ENCODE results near the gene CHMP4A. TPM values are rescaled to one million over a fixed set of nuclear protein-coding genes. Genes with fewer than 3 reads are reported as not detected.
"Not testable (repeated sequence)": the region's sequence is repeated elsewhere in the genome, so short reads cannot be mapped to it uniquely, and the experiment has no call there.

The CHMP4A gene
- total RNA-seq, 2 experiments from 2014 or later: 92.9 to 97.9 TPM

DNA sequence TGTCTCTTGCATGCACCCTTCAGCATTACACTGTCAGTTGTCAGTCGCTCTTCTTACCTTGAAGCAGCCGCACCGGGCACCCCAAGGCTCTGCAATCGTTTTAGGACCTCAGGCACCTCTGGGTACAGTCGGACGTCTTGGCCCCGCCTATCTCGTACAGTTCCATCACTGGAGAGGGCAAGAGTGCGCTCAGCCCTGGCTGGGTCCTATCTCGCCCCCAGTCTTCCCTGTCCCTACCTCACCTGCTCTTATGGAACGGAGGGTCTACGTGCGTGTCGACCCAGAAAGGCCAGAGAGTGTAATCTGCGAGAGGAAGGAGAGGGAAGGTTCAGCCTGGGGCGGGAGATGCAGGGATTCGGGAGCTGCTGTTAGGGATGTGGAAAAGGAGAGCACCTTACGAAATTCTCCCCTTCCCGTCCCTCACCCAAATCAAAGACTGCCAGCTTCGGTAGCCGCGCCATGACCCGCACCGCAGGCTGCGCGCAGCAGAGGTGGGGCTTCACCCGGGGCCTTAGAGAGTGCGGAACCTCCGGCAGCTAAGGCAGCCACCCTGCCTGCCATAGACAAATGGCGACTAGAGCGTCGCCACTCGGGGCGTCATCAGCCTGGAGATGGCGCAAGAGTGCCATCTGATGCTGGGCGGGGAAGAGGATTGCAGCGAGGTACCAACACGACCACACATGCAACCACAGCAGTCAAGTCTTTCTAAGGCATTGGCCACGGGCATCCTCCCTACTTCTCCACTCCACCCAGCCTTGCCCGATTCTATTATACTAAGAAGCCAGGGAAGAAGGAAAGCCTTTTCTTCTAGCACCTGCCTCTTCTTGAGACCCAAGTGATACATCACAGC lies 2.4 kb upstream of the CHMP4A start, which contains the start of gene MDP1:
Gene MDP1, minus strand, starts transcription at position 572 of the 850 bp plus-strand sequence. Its CDS starts 111 bp downstream, at position 461.
- POLR2A ChIA-PET: interaction anchor here (0.7 to 14.0 kb wide), 29 partner anchors 8 to 217 kb away, joined by 3 to 186 read pairs (median 5); partner anchors contain the start of genes CARMIL3, CIDEB, DCAF11 and DHRS1
- peaks cover 41% of the 10 kb centered on the region for H3K36me3 Mint-ChIP-seq (ENCODE audit: low read depth)
- no peaks in the 10 kb centered on the region for H3K9me3 Mint-ChIP-seq
- CTCF ChIA-PET: interaction anchor here (0.6 to 3.4 kb wide), 29 partner anchors 10 to 221 kb away, joined by 3 to 33 read pairs (median 5); partner anchors contain the start of genes CIDEB, DCAF11, EMC9 and IPO4
- peak; percentile 92 for DNase-seq
- H3K27ac Mint-ChIP-seq: peak within 1 kb of the TSS; percentile 95
- peaks cover 64% of the 10 kb centered on the region for H3K4me1 Mint-ChIP-seq
- H3K4me3 Mint-ChIP-seq: peak within 1 kb of the TSS; percentile 88
- no peaks in the 10 kb centered on the region for H3K27me3 Mint-ChIP-seq

- no peaks in the 10 kb centered on the region for H3K9me3 Mint-ChIP-seq
- peak overlapping the region; percentile 90 for H3K4me3 Mint-ChIP-seq
- ChIA-PET CTCF (interaction anchor here (0.6 to 4.2 kb wide), 22 partner anchors 8 to 217 kb away, joined by 3 to 28 read pairs (median 5); partner anchors contain the start of genes CBLN3, CIDEB, EMC9 and IPO4), POLR2A (interaction anchor here (0.6 to 14.0 kb wide), 40 partner anchors 8 to 217 kb away, joined by 3 to 186 read pairs (median 7); partner anchors contain the start of genes CBLN3, CIDEB, DCAF11 and DHRS1)
- no peak for DNase-seq
- peaks cover 71% of the 10 kb centered on the region for H3K4me1 Mint-ChIP-seq
- H3K27me3 Mint-ChIP-seq: no peaks in the 10 kb centered on the region
- H3K36me3 Mint-ChIP-seq (ENCODE audit: low read depth): peaks cover 54% of the 10 kb centered on the region
- H3K27ac Mint-ChIP-seq: peak overlapping the region; percentile 95
These were observed 776 bp upstream of the CHMP4A start for GRCh38 chr14:24213866-24214662.

DNA sequence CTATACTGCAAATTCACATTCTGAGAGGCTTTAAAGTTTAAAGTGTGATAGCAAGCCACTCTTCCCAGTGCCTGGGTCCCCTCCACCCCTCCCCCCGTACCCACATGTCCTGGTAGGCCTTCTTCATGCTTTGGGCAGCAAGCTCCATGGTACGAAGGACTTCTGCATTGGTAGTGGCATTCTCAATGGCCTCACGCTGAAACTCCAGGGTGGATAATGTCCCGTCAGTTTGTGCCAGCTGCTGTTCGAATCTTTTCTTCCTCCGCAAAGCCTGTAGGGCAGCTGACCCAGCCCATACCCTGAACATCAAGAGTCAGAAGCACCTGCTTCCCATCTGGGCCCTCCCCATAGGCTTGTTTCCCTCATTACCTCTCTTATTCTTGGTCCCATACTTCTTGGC lies 2.0 kb downstream of the CHMP4A start:
- Mint-ChIP-seq H3K27ac (peak overlapping the region; percentile 95), H3K9me3 (no peaks in the 10 kb centered on the region), H3K4me3 (peak overlapping the region; percentile 90), H3K4me1 (peaks cover 62% of the 10 kb centered on the region), H3K36me3 (ENCODE audit: low read depth) (peaks cover 66% of the 10 kb centered on the region), H3K27me3 (no peaks in the 10 kb centered on the region)
- ChIA-PET CTCF (interaction anchor here (1.4 to 4.2 kb wide), 4 partner anchors 31 to 122 kb away, joined by 3 to 28 read pairs (median 10); partner anchors contain the start of genes CIDEB, PSME2 and TINF2), POLR2A (interaction anchor here (1.2 to 14.0 kb wide), 6 partner anchors 16 to 71 kb away, joined by 3 to 186 read pairs (median 15); partner anchors contain the start of genes EMC9, GMPR2, IPO4 and IRF9)
- no peak for DNase-seq

DNA sequence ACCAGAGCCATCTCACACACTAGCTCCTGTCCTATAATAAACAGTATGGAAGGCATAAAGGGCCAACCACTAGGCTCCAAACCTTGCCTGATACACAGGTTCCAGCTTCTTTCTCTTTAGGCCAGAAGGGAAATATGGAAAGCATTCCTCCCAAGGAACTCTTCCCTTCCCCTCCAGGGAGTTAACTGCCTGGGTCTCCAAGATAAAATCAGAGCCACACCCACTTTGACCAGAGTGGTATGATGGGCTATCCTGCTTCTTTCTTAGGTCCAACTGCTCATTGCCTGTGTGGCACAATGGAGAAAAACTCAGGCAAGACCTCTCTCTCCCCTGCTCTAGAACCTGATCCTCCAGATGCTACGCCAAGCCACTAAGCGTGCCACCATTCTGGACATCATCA lies 5.7 kb downstream of the CHMP4A start:
- no peak overlapping the region for H3K4me3 Mint-ChIP-seq

DNA sequence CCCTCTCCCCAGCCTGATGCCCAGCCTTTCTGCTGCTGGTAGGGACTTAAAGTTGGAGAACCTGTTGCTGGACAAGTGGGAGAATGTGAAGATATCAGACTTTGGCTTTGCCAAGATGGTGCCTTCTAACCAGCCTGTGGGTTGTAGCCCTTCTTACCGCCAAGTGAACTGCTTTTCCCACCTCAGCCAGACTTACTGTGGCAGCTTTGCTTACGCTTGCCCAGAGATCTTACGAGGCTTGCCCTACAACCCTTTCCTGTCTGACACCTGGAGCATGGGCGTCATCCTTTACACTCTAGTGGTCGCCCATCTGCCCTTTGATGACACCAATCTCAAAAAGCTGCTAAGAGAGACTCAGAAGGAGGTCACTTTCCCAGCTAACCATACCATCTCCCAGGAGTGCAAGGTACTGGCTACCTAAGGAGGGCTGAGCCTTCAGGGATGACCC lies 6.2 kb downstream of the CHMP4A start:
- ChIA-PET CTCF (interaction anchor here (1.4 kb wide), 1 partner anchor 11 kb away, joined by 5 read pairs; no protein-coding TSS in a partner anchor), POLR2A (interaction anchor here (0.6 to 14.0 kb wide), 4 partner anchors 9 to 127 kb away, joined by 3 to 186 read pairs (median 4); partner anchors contain the start of genes IRF9, MDP1 and TM9SF1)
- H3K9me3 Mint-ChIP-seq: peaks cover 8% of the 10 kb centered on the region
- no peak for DNase-seq
- no peaks in the 10 kb centered on the region for H3K27me3 Mint-ChIP-seq
- H3K4me3 Mint-ChIP-seq: no peak overlapping the region
- H3K27ac Mint-ChIP-seq: no peak overlapping the region
- peaks cover 87% of the 10 kb centered on the region for H3K36me3 Mint-ChIP-seq (ENCODE audit: low read depth)
- peaks cover 29% of the 10 kb centered on the region for H3K4me1 Mint-ChIP-seq

More for the DNA sequence above, 5.7 kb downstream of the CHMP4A start:
- H3K27ac Mint-ChIP-seq: no peak overlapping the region
- no peaks in the 10 kb centered on the region for H3K27me3 Mint-ChIP-seq
- H3K4me1 Mint-ChIP-seq: peaks cover 33% of the 10 kb centered on the region
- CTCF ChIA-PET: interaction anchor here (1.4 kb wide), 1 partner anchor 11 kb away, joined by 5 read pairs; no protein-coding TSS in a partner anchor
- peaks cover 6% of the 10 kb centered on the region for H3K9me3 Mint-ChIP-seq
- POLR2A ChIA-PET: interaction anchor here (0.6 to 14.0 kb wide), 4 partner anchors 8 to 128 kb away, joined by 3 to 186 read pairs (median 4); partner anchors contain the start of genes IRF9, MDP1 and TM9SF1
- no peak for DNase-seq
- H3K36me3 Mint-ChIP-seq (ENCODE audit: low read depth): peaks cover 85% of the 10 kb centered on the region

DNA sequence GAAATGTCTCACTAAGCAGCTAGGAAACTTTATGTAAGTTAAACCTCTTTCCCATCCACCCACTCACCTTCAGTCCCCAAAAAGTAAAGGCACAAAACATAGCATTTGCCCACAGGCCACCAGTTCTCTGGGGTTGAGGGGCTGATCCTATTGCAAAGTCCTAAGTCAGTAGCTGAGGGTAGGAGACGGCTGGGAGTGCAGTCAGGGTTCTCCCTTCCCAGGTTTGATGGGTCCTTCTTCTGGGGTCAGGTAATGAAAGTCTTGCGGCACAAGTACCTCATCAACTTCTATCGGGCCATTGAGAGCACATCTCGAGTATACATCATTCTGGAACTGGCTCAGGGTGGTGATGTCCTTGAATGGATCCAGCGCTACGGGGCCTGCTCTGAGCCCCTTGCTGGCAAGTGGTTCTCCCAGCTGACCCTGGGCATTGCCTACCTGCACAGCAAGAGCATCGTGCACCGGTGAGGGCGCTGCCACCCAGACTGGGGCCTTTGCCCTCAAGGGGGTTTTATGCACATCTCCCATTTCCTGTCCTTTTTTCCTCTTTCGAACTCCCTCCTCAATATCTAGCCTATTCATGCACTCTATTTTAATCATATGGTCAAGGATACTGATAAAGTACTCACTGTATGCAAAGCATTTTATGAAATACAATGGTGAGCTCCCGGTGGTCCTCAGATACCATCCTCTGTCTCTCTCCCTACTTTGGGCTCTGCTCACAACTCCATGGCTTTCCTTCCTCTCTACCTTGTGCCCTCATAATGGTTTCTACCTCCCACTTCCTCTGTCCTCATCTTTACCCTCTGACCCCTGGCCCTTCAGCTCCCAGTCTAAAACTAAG lies 6.8 kb downstream of the CHMP4A start:
- Mint-ChIP-seq H3K4me3 (no peak overlapping the region), H3K27me3 (no peaks in the 10 kb centered on the region), H3K4me1 (peaks cover 23% of the 10 kb centered on the region), H3K27ac (no peak overlapping the region), H3K9me3 (peaks cover 11% of the 10 kb centered on the region), H3K36me3 (ENCODE audit: low read depth) (peaks cover 90% of the 10 kb centered on the region)
- no peak for DNase-seq
- ChIA-PET POLR2A (interaction anchor here (1.2 to 14.0 kb wide), 2 partner anchors 11 to 36 kb away, joined by 3 to 186 read pairs; partner anchors contain the start of genes TINF2 and TM9SF1), CTCF (interaction anchor here (1.2 to 1.4 kb wide), 2 partner anchors 10 to 45 kb away, joined by 3 to 5 read pairs; no protein-coding TSS in a partner anchor)

DNA sequence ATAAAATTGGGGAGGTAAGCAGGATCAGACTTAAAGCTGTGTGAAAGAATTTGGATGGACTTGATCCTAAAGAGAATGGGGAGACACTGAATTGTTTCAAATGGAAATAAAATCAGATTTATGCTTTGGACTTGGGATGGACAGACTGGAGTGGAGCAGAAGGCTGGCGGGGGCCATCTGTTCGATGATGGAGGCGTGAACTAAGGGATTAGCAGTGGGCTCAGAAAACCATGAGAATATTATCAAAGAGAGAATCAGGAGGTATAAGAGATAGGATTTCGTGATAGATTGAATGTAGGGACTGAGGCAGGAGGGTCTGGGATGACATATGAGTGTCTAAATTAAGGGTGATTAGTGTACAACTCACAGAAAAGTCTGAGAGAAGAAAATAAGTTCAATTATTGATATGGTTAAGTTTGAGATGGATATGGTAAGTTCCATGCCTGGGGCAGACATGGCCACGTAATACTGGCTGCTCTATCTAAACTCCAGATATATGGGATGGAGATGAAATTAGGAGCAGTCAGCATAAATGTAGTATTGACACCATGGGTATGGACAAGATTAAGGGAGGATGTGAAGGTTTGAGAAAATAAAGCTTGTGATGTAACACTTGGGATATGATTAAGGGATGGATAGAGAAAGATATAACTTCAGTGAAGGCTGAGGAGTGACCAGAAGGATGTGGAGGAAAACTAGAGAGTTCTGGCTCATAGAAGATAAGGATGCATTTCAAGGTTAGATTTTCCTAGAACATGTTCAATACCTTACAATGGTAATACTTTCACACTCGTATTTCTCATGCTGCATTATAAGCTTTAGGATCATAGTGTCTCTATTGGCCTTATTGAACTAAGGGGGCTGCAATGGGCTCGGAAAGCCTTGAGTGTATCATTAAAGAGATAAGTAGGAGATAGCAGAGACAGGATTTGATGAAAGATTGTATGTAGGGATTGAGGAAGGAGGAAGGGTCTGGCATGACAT lies 8.8 kb downstream of the CHMP4A start:
- H3K27me3 Mint-ChIP-seq: no peaks in the 10 kb centered on the region
- H3K4me1 Mint-ChIP-seq: peaks cover 14% of the 10 kb centered on the region
- H3K36me3 Mint-ChIP-seq (ENCODE audit: low read depth): peaks cover 90% of the 10 kb centered on the region
- H3K4me3 Mint-ChIP-seq: no peak overlapping the region
- CTCF ChIA-PET: no interaction called here
- peaks cover 14% of the 10 kb centered on the region for H3K9me3 Mint-ChIP-seq
- peak overlapping the region; percentile 9 for H3K27ac Mint-ChIP-seq
- POLR2A ChIA-PET: interaction anchor here (1.7 to 14.0 kb wide), 3 partner anchors 9 to 43 kb away, joined by 3 to 186 read pairs (median 7); partner anchors contain the start of genes IRF9, TINF2 and TM9SF1
- no peak for DNase-seq

DNA sequence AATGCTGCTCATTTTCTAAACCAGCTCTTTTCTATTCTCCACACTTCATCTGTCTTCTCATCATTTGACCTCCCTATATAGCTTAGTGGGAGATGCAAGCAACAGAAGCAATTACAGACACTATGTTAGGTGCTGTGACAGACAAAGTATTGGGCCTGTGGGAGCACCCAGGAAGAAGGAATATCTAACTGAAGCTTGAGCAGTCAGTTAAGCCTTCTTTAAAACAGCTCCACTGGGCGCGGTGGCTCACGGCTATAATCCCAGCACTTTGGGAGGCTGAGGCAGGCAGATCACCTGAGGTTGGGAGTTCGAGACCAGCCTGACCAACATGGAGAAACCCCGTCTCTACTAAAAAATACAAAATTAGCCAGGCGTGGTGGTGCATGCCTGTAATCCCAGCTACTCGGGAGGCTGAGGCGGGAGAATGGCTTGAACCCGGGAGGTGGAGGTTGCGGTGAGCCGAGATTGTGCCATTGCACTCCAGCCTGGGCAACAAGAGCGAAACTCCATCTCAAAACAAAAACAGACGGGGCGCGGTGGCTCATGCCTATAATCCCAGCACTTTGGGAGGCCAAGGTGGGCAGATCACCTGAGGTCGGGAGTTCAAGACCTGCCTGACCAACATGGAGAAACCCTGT lies 9.9 kb downstream of the CHMP4A start:
- H3K9me3 Mint-ChIP-seq: peaks cover 20% of the 10 kb centered on the region
- POLR2A ChIA-PET: interaction anchor here (1.4 to 14.0 kb wide), 4 partner anchors 8 to 42 kb away, joined by 3 to 186 read pairs (median 8); partner anchors contain the start of genes CHMP4A, IRF9, TINF2 and TM9SF1
- H3K27me3 Mint-ChIP-seq: not testable (repeated sequence)

DNA sequence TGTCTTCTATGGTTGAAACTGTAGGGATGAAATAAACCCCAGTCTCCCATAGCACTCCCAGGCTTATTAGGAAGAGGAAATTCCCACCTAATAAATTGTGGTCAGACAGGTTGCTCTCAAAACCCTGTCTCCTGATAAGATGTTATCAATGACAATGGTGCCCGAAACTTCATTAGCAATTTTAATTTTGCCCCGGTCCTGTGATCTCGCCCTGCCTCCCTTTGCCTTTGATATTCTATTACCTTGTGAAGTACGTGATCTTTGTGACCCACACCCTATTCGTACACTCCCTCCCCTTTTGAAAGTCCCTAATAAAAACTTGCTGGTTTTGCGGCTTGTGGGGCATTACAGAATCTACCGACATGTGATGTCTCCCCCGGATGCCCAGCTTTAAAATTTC lies 10.8 kb downstream of the CHMP4A start:
- not testable (repeated sequence) for H3K4me3 Mint-ChIP-seq, H3K27me3 Mint-ChIP-seq, DNase-seq, H3K27ac Mint-ChIP-seq
- Mint-ChIP-seq H3K4me1 (peaks cover 22% of the 10 kb centered on the region), H3K36me3 (ENCODE audit: low read depth) (peaks cover 87% of the 10 kb centered on the region), H3K9me3 (peaks cover 20% of the 10 kb centered on the region)
- POLR2A ChIA-PET: interaction anchor here (1.4 to 2.8 kb wide), 3 partner anchors 11 to 41 kb away, joined by 3 to 9 read pairs (median 7); partner anchors contain the start of genes CHMP4A, IRF9 and TINF2
- CTCF ChIA-PET: interaction anchor here (0.8 kb wide), 1 partner anchor 11 kb away, joined by 4 read pairs; the partner anchor contains the start of gene CHMP4A

More for the DNA sequence above, 9.9 kb downstream of the CHMP4A start:
- not testable (repeated sequence) for H3K4me3 Mint-ChIP-seq, H3K27ac Mint-ChIP-seq, DNase-seq
- peaks cover 92% of the 10 kb centered on the region for H3K36me3 Mint-ChIP-seq (ENCODE audit: low read depth)
- peaks cover 21% of the 10 kb centered on the region for H3K4me1 Mint-ChIP-seq
- CTCF ChIA-PET: interaction anchor here (0.8 kb wide), 1 partner anchor 10 kb away, joined by 4 read pairs; the partner anchor contains the start of gene CHMP4A

Data from activated CD4-positive, alpha-beta memory T cell treated with anti-CD3 and anti-CD28 coated beads, Interleukin-2, amount 10 ng/mL, durations not matched to agents 7 days and 5 days (primary cell).